Thyroid gland (tissue), 4 donors: ENCODE data around the gene APCDD1L. TPM values are rescaled to one million over a fixed set of nuclear protein-coding genes. Genes with fewer than 3 reads are reported as not detected.

Source experiments
- DNase-seq, 2 donors: peaks; one replicate each; pipeline ENCODE4 v3.0.0-alpha.2; 2019
- H3K27ac ChIP-seq, 3 donors: fragments of 200-600 bp; sonication (generic); 1 replicate in 2 of 3; 2 replicates in 1 of 3; pipeline ENCODE4 v1.5.1; 2016 to 2019; ENCODE audit warnings: mild to moderate bottlenecking in 1 of 3, moderate library complexity in 1 of 3
- H3K27me3 ChIP-seq: fragments of 200-600 bp; sonication (generic); one replicate; pipeline ENCODE4 v1.5.1; 2019
- H3K36me3 ChIP-seq, 2 donors: fragments of 200-600 bp; sonication (generic); one replicate each; pipeline ENCODE4 v1.5.1; 2016 to 2019
- H3K4me1 ChIP-seq, 2 donors: fragments of 200-600 bp; sonication (generic); one replicate each; pipeline ENCODE4 v1.5.1; 2017 to 2019
- H3K4me3 ChIP-seq, 3 donors: fragments of 200-600 bp; sonication (generic); replicated peaks in 1 of 3; 1 replicate in 2 of 3; 2 replicates in 1 of 3; pipeline ENCODE4 v1.5.1; 2016; ENCODE audit warnings: mild to moderate bottlenecking in 1 of 3
- H3K9me3 ChIP-seq: fragments of 200-600 bp; sonication (generic); one replicate; pipeline ENCODE4 v1.5.1; 2017
- POLR2A ChIP-seq, 2 donors: fragments of 450-650 bp; IDR thresholded peaks; one replicate each; pipeline ENCODE4 v1.6.1; 2017; ENCODE audit warnings: antibody characterized with exemption in 2 of 2, mild to moderate bottlenecking in 2 of 2, moderate library complexity in 1 of 2
- WGBS, 2 donors: methylation state at CpG; one replicate each; pipeline ENCODE4 v1.1.5; 2017; 5-methylcytosine and 5-hydroxymethylcytosine counted together
- intact Hi-C: fragments of 100-400 bp; cut with DNase I; formaldehyde crosslinking; loops from one replicate; pipeline ENCODE4 v1.15.1; 2023
- total RNA-seq, 4 donors: library from RNA; depleted of rRNA; stranded (reverse); fragments of >200 nt; gene quantifications; one replicate each; pipeline ENCODE4 v1.2.3, GENCODE V29; 2016
- TF ChIP-seq, protein P1 (sequence below), 6 experiments: fragments of 200-600 bp in 3 of 6; fragments of 450-650 bp in 3 of 6; sonication (generic) in 3 of 6; IDR thresholded peaks; one replicate each; pipeline ENCODE4 v1.5.1; 2016 to 2019; ENCODE audit warnings: antibody characterized with exemption in 6 of 6, mild to moderate bottlenecking in 2 of 6, inconsistent platforms in 1 of 6, moderate library complexity in 1 of 6

APCDD1L gene
- total RNA-seq, 4 donors from 2014 or later = 0.11 TPM; not detected in 3

DNA sequence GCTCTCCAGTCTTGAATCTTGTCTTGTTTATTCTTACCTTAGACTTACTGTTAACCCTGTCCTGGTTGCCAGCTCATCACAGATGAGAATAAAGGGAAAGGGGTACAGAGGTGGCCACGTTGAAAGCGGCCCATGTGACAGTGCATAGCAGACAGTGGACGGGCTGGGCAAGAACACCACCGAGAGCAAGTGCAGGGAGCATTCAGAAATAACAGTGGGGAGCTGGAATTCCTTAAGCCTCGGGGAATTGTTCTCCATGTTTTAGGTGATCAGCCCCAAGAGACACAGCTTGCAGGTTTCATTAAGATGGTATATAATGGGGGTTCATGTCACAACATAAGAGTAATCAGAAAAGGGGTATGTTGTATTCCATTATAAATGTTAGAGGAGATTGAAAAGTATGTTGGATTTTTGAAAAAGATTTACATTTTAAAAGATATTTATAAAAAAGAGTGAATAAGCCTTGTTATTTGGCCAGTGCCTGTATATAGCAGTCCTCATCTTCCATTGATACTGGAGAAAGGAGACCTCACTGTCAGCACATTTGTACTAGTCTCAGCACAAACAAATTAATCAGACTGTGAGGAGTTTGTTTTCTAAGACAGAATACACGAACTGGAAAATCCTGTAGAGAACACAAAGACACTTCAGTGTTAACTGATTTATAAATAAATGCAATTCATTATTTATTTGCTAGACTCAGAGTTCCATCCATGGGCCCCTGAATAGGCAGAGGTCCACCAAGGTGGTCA is 90.8 kb downstream of the APCDD1L start:
- H3K27me3 ChIP-seq = no peaks in the 10 kb centered on the region
- TF ChIP-seq, protein P1, sequence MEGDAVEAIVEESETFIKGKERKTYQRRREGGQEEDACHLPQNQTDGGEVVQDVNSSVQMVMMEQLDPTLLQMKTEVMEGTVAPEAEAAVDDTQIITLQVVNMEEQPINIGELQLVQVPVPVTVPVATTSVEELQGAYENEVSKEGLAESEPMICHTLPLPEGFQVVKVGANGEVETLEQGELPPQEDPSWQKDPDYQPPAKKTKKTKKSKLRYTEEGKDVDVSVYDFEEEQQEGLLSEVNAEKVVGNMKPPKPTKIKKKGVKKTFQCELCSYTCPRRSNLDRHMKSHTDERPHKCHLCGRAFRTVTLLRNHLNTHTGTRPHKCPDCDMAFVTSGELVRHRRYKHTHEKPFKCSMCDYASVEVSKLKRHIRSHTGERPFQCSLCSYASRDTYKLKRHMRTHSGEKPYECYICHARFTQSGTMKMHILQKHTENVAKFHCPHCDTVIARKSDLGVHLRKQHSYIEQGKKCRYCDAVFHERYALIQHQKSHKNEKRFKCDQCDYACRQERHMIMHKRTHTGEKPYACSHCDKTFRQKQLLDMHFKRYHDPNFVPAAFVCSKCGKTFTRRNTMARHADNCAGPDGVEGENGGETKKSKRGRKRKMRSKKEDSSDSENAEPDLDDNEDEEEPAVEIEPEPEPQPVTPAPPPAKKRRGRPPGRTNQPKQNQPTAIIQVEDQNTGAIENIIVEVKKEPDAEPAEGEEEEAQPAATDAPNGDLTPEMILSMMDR (IDR thresholded peaks at IDR 0.05) = no peak
- TF ChIP-seq POLR2A (IDR thresholded peaks at IDR 0.05) = no peak
- peak overlapping the region; percentile 69 to 90 (median 85) for H3K27ac ChIP-seq
- intact Hi-C loops = no loop called here
- H3K4me3 ChIP-seq = no peak overlapping the region
- DNase-seq = peak; percentile 22 to 35
- H3K4me1 ChIP-seq = peaks cover 42 to 56% of the 10 kb centered on the region in 2 donors
- WGBS, 2 donors = 34 to 43% methylated on average over 6 of the region's 6 CpGs
- no peaks in the 10 kb centered on the region for H3K9me3 ChIP-seq
- no peaks in the 10 kb centered on the region for H3K36me3 ChIP-seq

DNA sequence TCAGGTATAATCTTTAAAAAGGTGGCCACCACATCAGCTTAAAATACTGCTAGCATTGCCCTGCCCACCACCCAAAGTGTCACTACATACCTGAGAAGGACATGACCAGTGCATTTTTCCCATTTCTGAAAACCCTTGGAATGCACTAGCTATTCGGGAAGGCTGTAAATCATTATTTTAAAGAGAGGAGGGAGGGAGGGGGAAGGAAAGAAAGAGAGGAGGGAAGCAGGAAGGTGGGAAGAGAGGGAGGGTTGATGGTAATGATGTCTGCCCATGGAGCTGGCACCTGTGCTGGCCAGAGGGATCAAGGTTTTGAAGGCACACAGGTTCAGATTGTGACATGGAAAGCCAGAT is 93.7 kb downstream of the APCDD1L start:
- peak overlapping the region; percentile 20 to 85 (median 69) for H3K27ac ChIP-seq
- H3K36me3 ChIP-seq = no peaks in the 10 kb centered on the region
- no peak overlapping the region for H3K4me3 ChIP-seq
- H3K4me1 ChIP-seq = peaks cover 52 to 69% of the 10 kb centered on the region in 2 donors
- no peak for DNase-seq
- 39% methylated on average over 1 of the region's 1 CpG for WGBS, 2 donors
- TF ChIP-seq, protein P1 (IDR thresholded peaks at IDR 0.05) = no peak
- no peak for TF ChIP-seq POLR2A (IDR thresholded peaks at IDR 0.05)
- intact Hi-C loops = no loop called here
- no peaks in the 10 kb centered on the region for H3K9me3 ChIP-seq
- no peaks in the 10 kb centered on the region for H3K27me3 ChIP-seq

DNA sequence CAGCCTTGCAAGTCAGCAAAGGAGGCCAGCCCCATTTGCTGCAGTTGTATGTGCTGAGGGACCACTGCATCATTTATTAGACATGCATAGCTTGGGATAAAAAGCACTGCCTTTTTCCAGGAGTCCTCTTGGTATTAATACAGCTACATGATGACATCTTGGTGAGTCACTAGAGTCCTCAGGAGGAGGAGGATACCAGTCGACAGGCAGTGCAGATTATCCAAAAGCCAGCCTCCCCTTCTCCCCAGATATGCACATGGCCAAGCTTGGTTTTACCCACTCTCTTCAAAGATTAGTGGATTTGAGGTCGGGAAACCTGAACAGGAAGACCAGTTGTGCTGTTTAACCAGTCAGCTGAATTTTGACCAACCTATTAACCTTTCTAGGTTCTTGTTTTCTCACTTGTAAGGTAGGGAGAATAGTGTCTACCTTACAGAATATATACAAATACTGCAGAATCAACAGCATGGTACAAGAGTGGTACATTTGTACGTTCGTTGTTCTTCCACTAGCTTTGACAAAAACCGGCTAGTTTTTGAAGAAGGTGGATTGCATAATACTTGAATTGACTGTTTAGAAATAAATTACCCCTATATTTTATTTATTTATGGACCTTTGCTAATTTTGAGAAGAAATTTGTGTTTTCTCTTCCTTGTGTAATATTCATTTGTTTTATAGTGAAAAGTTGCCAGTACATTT is 94.3 kb downstream of the APCDD1L start:
- no peak overlapping the region for H3K4me3 ChIP-seq
- H3K27me3 ChIP-seq = no peaks in the 10 kb centered on the region
- peaks cover 57 to 72% of the 10 kb centered on the region in 2 donors for H3K4me1 ChIP-seq
- no peak for DNase-seq
- no peaks in the 10 kb centered on the region for H3K9me3 ChIP-seq
- WGBS, 2 donors = 56 to 68% methylated on average over 5 of the region's 5 CpGs
- no peaks in the 10 kb centered on the region for H3K36me3 ChIP-seq
- H3K27ac ChIP-seq = peak overlapping the region in 2 of 3 donors; percentile 69 to 85
- intact Hi-C loops = no loop called here
- TF ChIP-seq, protein P1 (IDR thresholded peaks at IDR 0.05) = no peak
- TF ChIP-seq POLR2A (IDR thresholded peaks at IDR 0.05) = no peak

DNA sequence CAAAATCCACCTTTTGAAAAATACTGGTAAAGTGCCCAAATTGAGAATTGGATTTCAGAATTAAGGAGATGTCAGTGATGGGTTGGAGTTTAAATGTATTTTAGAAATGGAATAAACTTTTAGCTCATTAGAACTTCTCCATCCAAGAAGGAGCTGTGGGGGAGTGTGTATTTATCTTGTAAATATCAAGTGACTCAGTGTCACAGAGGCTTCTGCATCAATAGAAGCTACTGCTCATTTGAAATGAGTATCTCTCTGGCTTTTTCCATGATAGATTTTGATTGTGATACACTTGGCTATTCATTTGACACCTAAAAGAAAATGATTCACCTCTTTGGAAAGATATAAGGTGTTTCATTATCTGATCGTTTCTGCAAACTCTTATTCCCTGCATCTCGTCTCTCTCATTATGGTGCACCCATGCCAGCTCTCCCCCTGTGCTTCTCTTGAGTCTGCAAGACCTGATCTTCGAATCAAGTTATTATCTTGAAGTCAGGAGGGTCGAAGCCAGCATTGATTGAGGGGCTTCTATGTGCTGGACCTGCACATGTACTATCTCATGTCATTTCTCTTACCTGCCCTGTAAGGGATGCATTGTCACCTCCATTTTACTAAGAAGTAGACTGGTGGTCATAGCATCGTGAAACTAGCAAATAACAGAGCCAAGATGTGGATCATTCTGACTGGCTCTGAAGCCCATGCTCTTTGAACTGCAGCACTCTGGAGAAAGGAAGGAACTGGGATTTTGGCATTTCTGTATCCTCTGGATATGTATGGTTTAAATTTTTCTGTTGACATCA is 96.0 kb downstream of the APCDD1L start:
- Histone ChIP-seq H3K4me1 (peaks cover 44 to 64% of the 10 kb centered on the region in 2 donors), H3K9me3 (no peaks in the 10 kb centered on the region), H3K27me3 (no peaks in the 10 kb centered on the region), H3K36me3 (no peaks in the 10 kb centered on the region), H3K4me3 (no peak overlapping the region), H3K27ac (no peak overlapping the region)
- WGBS, 2 donors = 72 to 93% methylated on average over 5 of the region's 5 CpGs
- no peak for TF ChIP-seq POLR2A (IDR thresholded peaks at IDR 0.05)
- TF ChIP-seq, protein P1 (IDR thresholded peaks at IDR 0.05) = no peak
- intact Hi-C loops = no loop called here
- DNase-seq = no peak
